Sigmoid colon (tissue), 4 donors: ENCODE measurements around the gene CORO1C.

Experiments used
- CTCF ChIP-seq, 4 experiments: fragments of 450-650 bp in 3 of 4; fragments of 200-600 bp in 1 of 4; IDR thresholded peaks; one replicate each; pipeline ENCODE4 v1.5.1; 2016 to 2019; ENCODE audit warnings: antibody characterized with exemption in 4 of 4, mild to moderate bottlenecking in 3 of 4, moderate library complexity in 2 of 4
- EP300 ChIP-seq, 4 donors: sonication (generic); formaldehyde crosslinking; IDR thresholded peaks; one replicate each; pipeline ENCODE4 v1.6.1; 2017; ENCODE audit warnings: antibody characterized with exemption in 4 of 4
- POLR2A ChIP-seq, 2 donors: fragments of 450-650 bp; IDR thresholded peaks; one replicate each; pipeline ENCODE4 v1.6.1; 2016; ENCODE audit warnings: antibody characterized with exemption in 2 of 2, mild to moderate bottlenecking in 2 of 2, moderate library complexity in 2 of 2
- POLR2AphosphoS5 ChIP-seq, 4 donors: sonication (generic); formaldehyde crosslinking; IDR thresholded peaks; one replicate each; pipeline ENCODE4 v1.6.1; 2017; ENCODE audit warnings: antibody characterized with exemption in 4 of 4

GRCh38 chr12:108600702-108601007 is 130.7 kb downstream of the CORO1C start:
- TF ChIP-seq POLR2AphosphoS5 (IDR thresholded peaks at IDR 0.05) (no peak), CTCF (IDR thresholded peaks at IDR 0.05) (no peak), EP300 (IDR thresholded peaks at IDR 0.05) (no peak), POLR2A (IDR thresholded peaks at IDR 0.05) (no peak)
